ENCODE data around the gene FMNL1. TPM values are rescaled to one million over a fixed set of nuclear protein-coding genes. Genes with fewer than 3 reads are reported as not detected.
A peak's percentile ranks its signal among the peaks of the same experiment; 100 is the strongest.
"Not testable (repeated sequence)": the region's sequence is repeated elsewhere in the genome, so short reads cannot be mapped to it uniquely, and the experiment has no call there.

Gene FMNL1
- total RNA-seq, 2 donors from 2014 or later: 3.5 to 4.5 TPM

GRCh38 chr17:45197555-45198334 lies 23.9 kb upstream of the FMNL1 start:
- no peaks in the 10 kb centered on the region for H3K27me3 ChIP-seq (ENCODE audit: control insufficient read depth, insufficient read depth, low read length, poor library complexity, severe bottlenecking)
- peak overlapping the region; percentile 85 for H3K27ac Mint-ChIP-seq

GRCh38 chr17:45200701-45201100 lies 21.0 kb upstream of the FMNL1 start:
- Histone ChIP-seq H3K27me3 (ENCODE audit: control insufficient read depth, insufficient read depth, low read length, poor library complexity, severe bottlenecking) (no peaks in the 10 kb centered on the region), H3K27ac (ENCODE audit: low read depth, low read length) (no peak overlapping the region), H3K4me1 (ENCODE audit: control insufficient read depth, insufficient read depth, low read length) (peaks cover 7% of the 10 kb centered on the region), H3K9me3 (ENCODE audit: control insufficient read depth, low read length) (no peaks in the 10 kb centered on the region), H3K4me3 (ENCODE audit: low read length) (no peak overlapping the region), H3K36me3 (ENCODE audit: control insufficient read depth, insufficient read depth, low read length) (no peaks in the 10 kb centered on the region), H3K9ac (ENCODE audit: extremely low read depth, low read length, poor library complexity, severe bottlenecking) (no peak overlapping the region)
- Mint-ChIP-seq H3K4me3 (no peak overlapping the region), H3K36me3 (ENCODE audit: low read depth) (no peaks in the 10 kb centered on the region), H3K27me3 (ENCODE audit: insufficient read depth) (peaks cover 2% of the 10 kb centered on the region), H3K4me1 (peaks cover 18% of the 10 kb centered on the region), H3K27ac (no peak overlapping the region), H3K9me3 (no peaks in the 10 kb centered on the region)
- TF ChIP-seq CTCF (conservative IDR thresholded peaks at IDR 0.05): peak; percentile 54
- DNase-seq: peak; percentile 74
- WGBS, 2 experiments (ENCODE audit: insufficient coverage in 1 of 2, insufficient read length in 1 of 2): 71 to 75% methylated on average over 5 to 9 of the region's 9 CpGs

More at GRCh38 chr17:45197555-45198334, 23.9 kb upstream of the FMNL1 start:
- Mint-ChIP-seq H3K9me3 (no peaks in the 10 kb centered on the region), H3K36me3 (ENCODE audit: low read depth) (no peaks in the 10 kb centered on the region), H3K27me3 (ENCODE audit: insufficient read depth) (no peaks in the 10 kb centered on the region), H3K4me1 (peaks cover 12% of the 10 kb centered on the region), H3K4me3 (peak overlapping the region; percentile 24)
- WGBS, 2 experiments (ENCODE audit: insufficient coverage in 1 of 2, insufficient read length in 1 of 2): 0 to 4% methylated on average over 1 to 15 of the region's 16 CpGs
- Histone ChIP-seq H3K9me3 (ENCODE audit: control insufficient read depth, low read length) (no peaks in the 10 kb centered on the region), H3K27ac (ENCODE audit: low read depth, low read length) (peak overlapping the region; percentile 3), H3K9ac (ENCODE audit: extremely low read depth, low read length, poor library complexity, severe bottlenecking) (no peak overlapping the region), H3K4me1 (ENCODE audit: control insufficient read depth, insufficient read depth, low read length) (peaks cover 7% of the 10 kb centered on the region), H3K4me3 (ENCODE audit: low read length) (no peak overlapping the region), H3K36me3 (ENCODE audit: control insufficient read depth, insufficient read depth, low read length) (no peaks in the 10 kb centered on the region)
- DNase-seq: peak; percentile 100
- TF ChIP-seq CTCF (conservative IDR thresholded peaks at IDR 0.05): peak; percentile 100

GRCh38 chr17:45201457-45201856 lies 20.2 kb upstream of the FMNL1 start:
- Histone ChIP-seq H3K4me1 (ENCODE audit: control insufficient read depth, insufficient read depth, low read length) (peaks cover 7% of the 10 kb centered on the region), H3K9ac (ENCODE audit: extremely low read depth, low read length, poor library complexity, severe bottlenecking) (no peak overlapping the region), H3K4me3 (ENCODE audit: low read length) (no peak overlapping the region), H3K27ac (ENCODE audit: low read depth, low read length) (no peak overlapping the region), H3K9me3 (ENCODE audit: control insufficient read depth, low read length) (no peaks in the 10 kb centered on the region), H3K27me3 (ENCODE audit: control insufficient read depth, insufficient read depth, low read length, poor library complexity, severe bottlenecking) (no peaks in the 10 kb centered on the region), H3K36me3 (ENCODE audit: control insufficient read depth, insufficient read depth, low read length) (no peaks in the 10 kb centered on the region)
- WGBS, 2 experiments (ENCODE audit: insufficient coverage in 1 of 2, insufficient read length in 1 of 2): 91 to 92% methylated on average over 3 to 4 of the region's 4 CpGs
- peaks cover 18% of the 10 kb centered on the region for H3K4me1 Mint-ChIP-seq
- H3K4me3 Mint-ChIP-seq: no peak overlapping the region
- no peaks in the 10 kb centered on the region for H3K36me3 Mint-ChIP-seq (ENCODE audit: low read depth)
- peaks cover 2% of the 10 kb centered on the region for H3K27me3 Mint-ChIP-seq (ENCODE audit: insufficient read depth)
- TF ChIP-seq CTCF (conservative IDR thresholded peaks at IDR 0.05): no peak
- H3K27ac Mint-ChIP-seq: no peak overlapping the region
- no peak for DNase-seq
- H3K9me3 Mint-ChIP-seq: no peaks in the 10 kb centered on the region

- H3K4me3 Mint-ChIP-seq; H3K27me3 ChIP-seq (ENCODE audit: control insufficient read depth, insufficient read depth, low read length, poor library complexity, severe bottlenecking); DNase-seq; H3K27ac Mint-ChIP-seq; H3K36me3 Mint-ChIP-seq (ENCODE audit: low read depth); H3K4me3 ChIP-seq (ENCODE audit: low read length); H3K4me1 ChIP-seq (ENCODE audit: control insufficient read depth, insufficient read depth, low read length); H3K27me3 Mint-ChIP-seq (ENCODE audit: insufficient read depth); H3K9ac ChIP-seq (ENCODE audit: extremely low read depth, low read length, poor library complexity, severe bottlenecking); H3K27ac ChIP-seq (ENCODE audit: low read depth, low read length); H3K36me3 ChIP-seq (ENCODE audit: control insufficient read depth, insufficient read depth, low read length); H3K9me3 ChIP-seq (ENCODE audit: control insufficient read depth, low read length); H3K9me3 Mint-ChIP-seq: not testable (repeated sequence)
- peaks cover 13% of the 10 kb centered on the region for H3K4me1 Mint-ChIP-seq
- 88 to 94% methylated on average over 4 to 6 of the region's 6 CpGs for WGBS, 2 experiments (ENCODE audit: insufficient coverage in 1 of 2, insufficient read length in 1 of 2)
Measured at GRCh38 chr17:45201880-45202279, 19.8 kb upstream of the FMNL1 start.

All from endodermal cell (in vitro differentiated cells).